GM23338 (cell line): ENCODE data around the gene MLLT10. TPM values are rescaled to one million over a fixed set of nuclear protein-coding genes. Genes with fewer than 3 reads are reported as not detected.

Experiments used
- ATAC-seq: fragments of 200-7000 bp; cut with Tn5 transposase; 3 replicates; pipeline ENCODE4 v1.9.1; 2020
- DNase-seq: peaks from one replicate; pipeline ENCODE4 v3.0.0-alpha.2; 2015; ENCODE audit warnings: low spot score
- H2AFZ ChIP-seq: fragments of 200-600 bp; sonication (generic); 2 replicates; pipeline ENCODE4 v1.8.0; 2016; ENCODE audit warnings: antibody characterized with exemption, mild to moderate bottlenecking, moderate library complexity
- H3F3A ChIP-seq: fragments of 200-600 bp; sonication (generic); replicated peaks from 2 replicates; pipeline ENCODE4 v1.8.0; 2017; ENCODE audit warnings: antibody characterized with exemption, mixed run types, low read depth
- H3K27ac ChIP-seq: fragments of 200-600 bp; sonication (generic); 2 replicates; pipeline ENCODE4 v1.6.1; 2016; ENCODE audit warnings: low read depth
- H3K27me3 ChIP-seq: fragments of 200-600 bp; sonication (generic); 2 replicates; pipeline ENCODE4 v1.8.0; 2016; ENCODE audit warnings: mild to moderate bottlenecking, mixed run types, moderate library complexity; ENCODE audit not compliant: insufficient read depth
- H3K36me3 ChIP-seq: fragments of 200-600 bp; sonication (generic); 2 replicates; pipeline ENCODE4 v1.8.0; 2016; ENCODE audit warnings: mild to moderate bottlenecking; ENCODE audit not compliant: insufficient read depth
- H3K4me1 ChIP-seq: fragments of 200-600 bp; sonication (generic); 2 replicates; pipeline ENCODE4 v1.8.0; 2016; ENCODE audit warnings: mild to moderate bottlenecking, moderate library complexity; ENCODE audit not compliant: insufficient read depth
- H3K4me2 ChIP-seq: fragments of 200-600 bp; sonication (generic); 2 replicates; pipeline ENCODE4 v1.7.1; 2017; ENCODE audit warnings: mixed run types
- H3K4me3 ChIP-seq: fragments of 200-600 bp; sonication (generic); 2 replicates; pipeline ENCODE4 v1.6.1; 2016; ENCODE audit warnings: mixed run types
- H3K79me2 ChIP-seq: fragments of 200-600 bp; sonication (generic); replicated peaks from 2 replicates; pipeline ENCODE4 v1.8.0; 2017; ENCODE audit warnings: mild to moderate bottlenecking; ENCODE audit not compliant: insufficient read depth
- H3K9me2 ChIP-seq: fragments of 200-600 bp; sonication (generic); 2 replicates; pipeline ENCODE4 v1.8.0; 2017; ENCODE audit not compliant: insufficient read depth
- H4K20me1 ChIP-seq: fragments of 200-600 bp; sonication (generic); replicated peaks from 2 replicates; pipeline ENCODE4 v1.8.0; 2017; ENCODE audit warnings: mild to moderate bottlenecking; ENCODE audit not compliant: insufficient read depth
- H3K27ac Mint-ChIP-seq: 2 replicates; pipeline ENCODE4 v1.8.0; 2020; ENCODE audit warnings: inconsistent platforms, mild to moderate bottlenecking, moderate library complexity, mixed read lengths
- H3K27me3 Mint-ChIP-seq: 3 replicates; pipeline ENCODE4 v1.8.0; 2022; ENCODE audit warnings: low read depth, mild to moderate bottlenecking, moderate library complexity, mixed read lengths, inconsistent platforms; ENCODE audit not compliant: insufficient read depth, poor library complexity
- H3K36me3 Mint-ChIP-seq: 3 replicates; pipeline ENCODE4 v1.8.0; 2021; ENCODE audit warnings: low read depth, mild to moderate bottlenecking, inconsistent platforms, moderate library complexity, mixed read lengths
- H3K4me1 Mint-ChIP-seq: 3 replicates; pipeline ENCODE4 v1.8.0; 2020; ENCODE audit warnings: mild to moderate bottlenecking, inconsistent platforms, mixed read lengths
- H3K4me3 Mint-ChIP-seq: 3 replicates; pipeline ENCODE4 v1.8.0; 2021; ENCODE audit warnings: moderate library complexity, mild to moderate bottlenecking, inconsistent platforms, mixed read lengths
- H3K9me3 Mint-ChIP-seq: 3 replicates; pipeline ENCODE4 v1.8.0; 2020; ENCODE audit warnings: moderate library complexity, mild to moderate bottlenecking, inconsistent platforms, mixed read lengths
- CREB1 ChIP-seq: fragments of 250-450 bp; sonication (Bioruptor Pico); IDR thresholded peaks from 2 replicates; pipeline ENCODE4 v1.5.0; 2020; ENCODE audit warnings: low read depth, mild to moderate bottlenecking, moderate library complexity
- EZH2 ChIP-seq: fragments of 200-600 bp; sonication (generic); IDR thresholded peaks from one replicate; pipeline ENCODE4 v1.8.0; 2017; ENCODE audit warnings: antibody characterized with exemption, mild to moderate bottlenecking, low read depth; ENCODE audit not compliant: unreplicated experiment
- EZH2phosphoT487 ChIP-seq: fragments of 200-600 bp; sonication (generic); IDR thresholded peaks from one replicate; pipeline ENCODE4 v1.8.1; 2018; ENCODE audit warnings: antibody characterized with exemption; ENCODE audit not compliant: unreplicated experiment
- NANOG ChIP-seq: IDR thresholded peaks from 2 replicates; pipeline ENCODE4 v1.6.1; 2016; ENCODE audit warnings: antibody characterized with exemption, borderline replicate concordance
- POLR2AphosphoS5 ChIP-seq: IDR thresholded peaks from 2 replicates; pipeline ENCODE4 v1.6.1; 2016; ENCODE audit warnings: antibody characterized with exemption, low read depth
- STAT1 ChIP-seq: IDR thresholded peaks from one replicate; pipeline ENCODE4 v1.6.1; 2016; ENCODE audit warnings: antibody characterized with exemption; ENCODE audit not compliant: unreplicated experiment
- ZNF114 ChIP-seq: fragments of 250-450 bp; sonication (Bioruptor Pico); IDR thresholded peaks from 2 replicates; pipeline ENCODE4 v1.5.0; 2020; ENCODE audit warnings: mild to moderate bottlenecking, moderate library complexity
- polyA plus RNA-seq: library from polyadenylated mRNA; unstranded; fragments of >200 nt; fragmentation: Nextera tagmentation; extraction: Ambion mirVana; gene quantifications from 2 replicates; pipeline ENCODE4 v1.2.1, GENCODE V29; 2016
- total RNA-seq: library from RNA; depleted of rRNA; stranded (reverse); fragments of >200 nt; shearing (Covaris generic); gene quantifications from 2 replicates; pipeline ENCODE4 v1.2.3, GENCODE V29; 2014
- TF ChIP-seq, protein P1 (sequence below): IDR thresholded peaks from 2 replicates; pipeline ENCODE4 v1.6.1; 2016; ENCODE audit warnings: antibody characterized with exemption
- TF ChIP-seq, protein P2 (sequence below): IDR thresholded peaks from one replicate; pipeline ENCODE4 v1.6.1; 2018; ENCODE audit warnings: antibody characterized with exemption; ENCODE audit not compliant: unreplicated experiment
- TF ChIP-seq, protein P3 (sequence below), 2 experiments: fragments of 200-600 bp in 1 of 2; sonication (generic) in 1 of 2; conservative IDR thresholded peaks; 2 replicates each; pipeline versions ENCODE4 v1.5.1 to v1.6.1; 2016 to 2017; ENCODE audit warnings: antibody characterized with exemption in 2 of 2, low read depth in 2 of 2, mild to moderate bottlenecking in 2 of 2, moderate library complexity in 1 of 2
- TF ChIP-seq, protein P4 (sequence below): fragments of 250-450 bp; sonication (Bioruptor Pico); IDR thresholded peaks from 2 replicates; pipeline ENCODE4 v1.5.0; 2020; ENCODE audit warnings: mild to moderate bottlenecking, moderate library complexity

Gene MLLT10
- total and polyA plus RNA-seq, 2 experiments from 2014 or later: 28.8 to 55.4 TPM

DNA sequence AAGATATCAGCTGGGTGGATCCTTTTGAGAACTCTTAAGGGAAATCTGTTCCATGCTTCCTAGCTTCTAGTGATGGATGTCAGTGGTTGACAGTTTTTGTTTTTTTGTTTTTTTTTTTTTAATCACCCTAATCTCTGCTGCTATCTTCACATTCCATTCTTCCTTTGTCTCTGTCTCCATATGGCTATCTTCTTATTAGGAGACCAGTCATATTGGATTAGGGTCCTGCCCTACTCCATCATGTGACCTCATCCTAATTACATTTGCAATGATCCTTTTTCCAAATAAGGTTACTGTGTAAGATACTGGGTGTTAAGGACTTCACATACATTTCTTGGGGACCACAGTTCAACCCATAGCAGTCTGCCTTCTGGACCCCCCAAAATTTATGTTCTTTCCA is 69.7 kb downstream of the MLLT10 start:
- H3F3A ChIP-seq: 0 out of 2 replicates have a peak, but pooled peaks cover 4% of the 10 kb centered on the region
- H3K9me2 ChIP-seq: no peaks in the 10 kb centered on the region
- H3K79me2 ChIP-seq: peaks cover 90% of the 10 kb centered on the region
- ATAC-seq (no peak), DNase-seq (no peak)
- Mint-ChIP-seq H3K4me3 (no peak overlapping the region), H3K27me3 (no peaks in the 10 kb centered on the region), H3K9me3 (peaks cover 9% of the 10 kb centered on the region), H3K27ac (no peak overlapping the region), H3K4me1 (peaks cover 4% of the 10 kb centered on the region; the same call in 2 of the 3 replicates), H3K36me3 (peaks cover 37% of the 10 kb centered on the region)
- no peak for TF ChIP-seq CREB1 (CRISPR knock-in tag)
- TF ChIP-seq, protein P1, sequence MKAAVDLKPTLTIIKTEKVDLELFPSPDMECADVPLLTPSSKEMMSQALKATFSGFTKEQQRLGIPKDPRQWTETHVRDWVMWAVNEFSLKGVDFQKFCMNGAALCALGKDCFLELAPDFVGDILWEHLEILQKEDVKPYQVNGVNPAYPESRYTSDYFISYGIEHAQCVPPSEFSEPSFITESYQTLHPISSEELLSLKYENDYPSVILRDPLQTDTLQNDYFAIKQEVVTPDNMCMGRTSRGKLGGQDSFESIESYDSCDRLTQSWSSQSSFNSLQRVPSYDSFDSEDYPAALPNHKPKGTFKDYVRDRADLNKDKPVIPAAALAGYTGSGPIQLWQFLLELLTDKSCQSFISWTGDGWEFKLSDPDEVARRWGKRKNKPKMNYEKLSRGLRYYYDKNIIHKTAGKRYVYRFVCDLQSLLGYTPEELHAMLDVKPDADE: no peak
- TF ChIP-seq, protein P2, sequence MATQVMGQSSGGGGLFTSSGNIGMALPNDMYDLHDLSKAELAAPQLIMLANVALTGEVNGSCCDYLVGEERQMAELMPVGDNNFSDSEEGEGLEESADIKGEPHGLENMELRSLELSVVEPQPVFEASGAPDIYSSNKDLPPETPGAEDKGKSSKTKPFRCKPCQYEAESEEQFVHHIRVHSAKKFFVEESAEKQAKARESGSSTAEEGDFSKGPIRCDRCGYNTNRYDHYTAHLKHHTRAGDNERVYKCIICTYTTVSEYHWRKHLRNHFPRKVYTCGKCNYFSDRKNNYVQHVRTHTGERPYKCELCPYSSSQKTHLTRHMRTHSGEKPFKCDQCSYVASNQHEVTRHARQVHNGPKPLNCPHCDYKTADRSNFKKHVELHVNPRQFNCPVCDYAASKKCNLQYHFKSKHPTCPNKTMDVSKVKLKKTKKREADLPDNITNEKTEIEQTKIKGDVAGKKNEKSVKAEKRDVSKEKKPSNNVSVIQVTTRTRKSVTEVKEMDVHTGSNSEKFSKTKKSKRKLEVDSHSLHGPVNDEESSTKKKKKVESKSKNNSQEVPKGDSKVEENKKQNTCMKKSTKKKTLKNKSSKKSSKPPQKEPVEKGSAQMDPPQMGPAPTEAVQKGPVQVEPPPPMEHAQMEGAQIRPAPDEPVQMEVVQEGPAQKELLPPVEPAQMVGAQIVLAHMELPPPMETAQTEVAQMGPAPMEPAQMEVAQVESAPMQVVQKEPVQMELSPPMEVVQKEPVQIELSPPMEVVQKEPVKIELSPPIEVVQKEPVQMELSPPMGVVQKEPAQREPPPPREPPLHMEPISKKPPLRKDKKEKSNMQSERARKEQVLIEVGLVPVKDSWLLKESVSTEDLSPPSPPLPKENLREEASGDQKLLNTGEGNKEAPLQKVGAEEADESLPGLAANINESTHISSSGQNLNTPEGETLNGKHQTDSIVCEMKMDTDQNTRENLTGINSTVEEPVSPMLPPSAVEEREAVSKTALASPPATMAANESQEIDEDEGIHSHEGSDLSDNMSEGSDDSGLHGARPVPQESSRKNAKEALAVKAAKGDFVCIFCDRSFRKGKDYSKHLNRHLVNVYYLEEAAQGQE: no peak
- no peak for TF ChIP-seq NANOG
- TF ChIP-seq, protein P3, sequence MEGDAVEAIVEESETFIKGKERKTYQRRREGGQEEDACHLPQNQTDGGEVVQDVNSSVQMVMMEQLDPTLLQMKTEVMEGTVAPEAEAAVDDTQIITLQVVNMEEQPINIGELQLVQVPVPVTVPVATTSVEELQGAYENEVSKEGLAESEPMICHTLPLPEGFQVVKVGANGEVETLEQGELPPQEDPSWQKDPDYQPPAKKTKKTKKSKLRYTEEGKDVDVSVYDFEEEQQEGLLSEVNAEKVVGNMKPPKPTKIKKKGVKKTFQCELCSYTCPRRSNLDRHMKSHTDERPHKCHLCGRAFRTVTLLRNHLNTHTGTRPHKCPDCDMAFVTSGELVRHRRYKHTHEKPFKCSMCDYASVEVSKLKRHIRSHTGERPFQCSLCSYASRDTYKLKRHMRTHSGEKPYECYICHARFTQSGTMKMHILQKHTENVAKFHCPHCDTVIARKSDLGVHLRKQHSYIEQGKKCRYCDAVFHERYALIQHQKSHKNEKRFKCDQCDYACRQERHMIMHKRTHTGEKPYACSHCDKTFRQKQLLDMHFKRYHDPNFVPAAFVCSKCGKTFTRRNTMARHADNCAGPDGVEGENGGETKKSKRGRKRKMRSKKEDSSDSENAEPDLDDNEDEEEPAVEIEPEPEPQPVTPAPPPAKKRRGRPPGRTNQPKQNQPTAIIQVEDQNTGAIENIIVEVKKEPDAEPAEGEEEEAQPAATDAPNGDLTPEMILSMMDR (conservative IDR thresholded peaks at IDR 0.05; ENCODE audit: low read depth in 2 of 2): no peak
- no peak for TF ChIP-seq EZH2
- no peak for TF ChIP-seq POLR2AphosphoS5
- TF ChIP-seq EZH2phosphoT487: no peak
- TF ChIP-seq, protein P4, sequence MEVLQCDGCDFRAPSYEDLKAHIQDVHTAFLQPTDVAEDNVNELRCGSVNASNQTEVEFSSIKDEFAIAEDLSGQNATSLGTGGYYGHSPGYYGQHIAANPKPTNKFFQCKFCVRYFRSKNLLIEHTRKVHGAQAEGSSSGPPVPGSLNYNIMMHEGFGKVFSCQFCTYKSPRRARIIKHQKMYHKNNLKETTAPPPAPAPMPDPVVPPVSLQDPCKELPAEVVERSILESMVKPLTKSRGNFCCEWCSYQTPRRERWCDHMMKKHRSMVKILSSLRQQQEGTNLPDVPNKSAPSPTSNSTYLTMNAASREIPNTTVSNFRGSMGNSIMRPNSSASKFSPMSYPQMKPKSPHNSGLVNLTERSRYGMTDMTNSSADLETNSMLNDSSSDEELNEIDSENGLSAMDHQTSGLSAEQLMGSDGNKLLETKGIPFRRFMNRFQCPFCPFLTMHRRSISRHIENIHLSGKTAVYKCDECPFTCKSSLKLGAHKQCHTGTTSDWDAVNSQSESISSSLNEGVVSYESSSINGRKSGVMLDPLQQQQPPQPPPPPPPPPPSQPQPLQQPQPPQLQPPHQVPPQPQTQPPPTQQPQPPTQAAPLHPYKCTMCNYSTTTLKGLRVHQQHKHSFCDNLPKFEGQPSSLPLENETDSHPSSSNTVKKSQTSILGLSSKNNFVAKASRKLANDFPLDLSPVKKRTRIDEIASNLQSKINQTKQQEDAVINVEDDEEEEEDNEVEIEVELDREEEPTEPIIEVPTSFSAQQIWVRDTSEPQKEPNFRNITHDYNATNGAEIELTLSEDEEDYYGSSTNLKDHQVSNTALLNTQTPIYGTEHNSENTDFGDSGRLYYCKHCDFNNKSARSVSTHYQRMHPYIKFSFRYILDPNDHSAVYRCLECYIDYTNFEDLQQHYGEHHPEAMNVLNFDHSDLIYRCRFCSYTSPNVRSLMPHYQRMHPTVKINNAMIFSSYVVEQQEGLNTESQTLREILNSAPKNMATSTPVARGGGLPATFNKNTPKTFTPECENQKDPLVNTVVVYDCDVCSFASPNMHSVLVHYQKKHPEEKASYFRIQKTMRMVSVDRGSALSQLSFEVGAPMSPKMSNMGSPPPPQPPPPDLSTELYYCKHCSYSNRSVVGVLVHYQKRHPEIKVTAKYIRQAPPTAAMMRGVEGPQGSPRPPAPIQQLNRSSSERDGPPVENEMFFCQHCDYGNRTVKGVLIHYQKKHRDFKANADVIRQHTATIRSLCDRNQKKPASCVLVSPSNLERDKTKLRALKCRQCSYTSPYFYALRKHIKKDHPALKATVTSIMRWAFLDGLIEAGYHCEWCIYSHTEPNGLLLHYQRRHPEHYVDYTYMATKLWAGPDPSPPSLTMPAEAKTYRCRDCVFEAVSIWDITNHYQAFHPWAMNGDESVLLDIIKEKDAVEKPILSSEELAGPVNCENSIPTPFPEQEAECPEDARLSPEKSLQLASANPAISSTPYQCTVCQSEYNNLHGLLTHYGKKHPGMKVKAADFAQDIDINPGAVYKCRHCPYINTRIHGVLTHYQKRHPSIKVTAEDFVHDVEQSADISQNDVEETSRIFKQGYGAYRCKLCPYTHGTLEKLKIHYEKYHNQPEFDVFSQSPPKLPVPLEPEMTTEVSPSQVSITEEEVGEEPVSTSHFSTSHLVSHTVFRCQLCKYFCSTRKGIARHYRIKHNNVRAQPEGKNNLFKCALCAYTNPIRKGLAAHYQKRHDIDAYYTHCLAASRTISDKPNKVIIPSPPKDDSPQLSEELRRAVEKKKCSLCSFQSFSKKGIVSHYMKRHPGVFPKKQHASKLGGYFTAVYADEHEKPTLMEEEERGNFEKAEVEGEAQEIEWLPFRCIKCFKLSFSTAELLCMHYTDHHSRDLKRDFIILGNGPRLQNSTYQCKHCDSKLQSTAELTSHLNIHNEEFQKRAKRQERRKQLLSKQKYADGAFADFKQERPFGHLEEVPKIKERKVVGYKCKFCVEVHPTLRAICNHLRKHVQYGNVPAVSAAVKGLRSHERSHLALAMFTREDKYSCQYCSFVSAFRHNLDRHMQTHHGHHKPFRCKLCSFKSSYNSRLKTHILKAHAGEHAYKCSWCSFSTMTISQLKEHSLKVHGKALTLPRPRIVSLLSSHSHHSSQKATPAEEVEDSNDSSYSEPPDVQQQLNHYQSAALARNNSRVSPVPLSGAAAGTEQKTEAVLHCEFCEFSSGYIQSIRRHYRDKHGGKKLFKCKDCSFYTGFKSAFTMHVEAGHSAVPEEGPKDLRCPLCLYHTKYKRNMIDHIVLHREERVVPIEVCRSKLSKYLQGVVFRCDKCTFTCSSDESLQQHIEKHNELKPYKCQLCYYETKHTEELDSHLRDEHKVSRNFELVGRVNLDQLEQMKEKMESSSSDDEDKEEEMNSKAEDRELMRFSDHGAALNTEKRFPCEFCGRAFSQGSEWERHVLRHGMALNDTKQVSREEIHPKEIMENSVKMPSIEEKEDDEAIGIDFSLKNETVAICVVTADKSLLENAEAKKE (CRISPR knock-in tag): no peak
- no peak for TF ChIP-seq STAT1
- TF ChIP-seq ZNF114 (CRISPR knock-in tag): no peak
- peak overlapping the region; percentile 47 for H3K27ac ChIP-seq
- no peaks in the 10 kb centered on the region for H3K27me3 ChIP-seq
- H3K4me1 ChIP-seq: no peaks in the 10 kb centered on the region
- H3K36me3 ChIP-seq: no peaks in the 10 kb centered on the region; the same call in 1 of the 2 replicates
- no peak overlapping the region for H2AFZ ChIP-seq
- H3K4me3 ChIP-seq: no peak overlapping the region
- H4K20me1 ChIP-seq: 0 out of 2 replicates have a peak, but pooled peaks cover 5% of the 10 kb centered on the region
- H3K4me2 ChIP-seq: no peak overlapping the region
